ENCODE results near the gene RAB9A. TPM values are rescaled to one million over a fixed set of nuclear protein-coding genes. Genes with fewer than 3 reads are reported as not detected.
"Not testable (repeated sequence)": the region's sequence is repeated elsewhere in the genome, so short reads cannot be mapped to it uniquely, and the experiment has no call there.

The RAB9A gene
- total RNA-seq, 2 donors from 2014 or later, result 21.8 to 34.0 TPM

DNA sequence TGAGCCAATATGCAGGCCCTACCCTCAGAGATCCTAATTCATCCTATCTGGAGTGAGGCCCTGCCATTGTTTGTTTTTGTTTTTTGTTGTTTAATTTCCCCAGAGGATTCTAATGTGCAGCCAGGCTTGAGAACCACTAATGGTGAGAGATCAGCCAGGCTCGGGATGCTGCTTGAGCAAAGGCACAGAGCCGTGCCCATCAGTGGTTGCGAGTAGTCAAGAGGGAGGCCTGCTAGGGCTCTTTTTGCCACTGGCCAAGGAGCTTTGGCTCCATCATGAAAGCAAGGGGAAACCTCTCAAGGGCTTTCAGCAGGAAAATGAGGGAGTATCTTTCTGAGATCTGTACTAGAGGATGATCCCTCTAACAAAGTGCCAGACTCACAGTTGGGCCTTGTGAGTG, 33.3 kb upstream of the RAB9A start:
- Mint-ChIP-seq H3K36me3 (ENCODE audit: low read depth) (peaks cover 2% of the 10 kb centered on the region), H3K27me3 (no peaks in the 10 kb centered on the region), H3K27ac (peak overlapping the region; percentile 82), H3K4me1 (peaks cover 8% of the 10 kb centered on the region), H3K4me3 (no peak overlapping the region)
- ATAC-seq, result no peak
- H3K9me3 ChIP-seq (ENCODE audit: control insufficient read depth, low read length, poor library complexity, severe bottlenecking), result no peaks in the 10 kb centered on the region
- DNase-seq, result no peak

DNA sequence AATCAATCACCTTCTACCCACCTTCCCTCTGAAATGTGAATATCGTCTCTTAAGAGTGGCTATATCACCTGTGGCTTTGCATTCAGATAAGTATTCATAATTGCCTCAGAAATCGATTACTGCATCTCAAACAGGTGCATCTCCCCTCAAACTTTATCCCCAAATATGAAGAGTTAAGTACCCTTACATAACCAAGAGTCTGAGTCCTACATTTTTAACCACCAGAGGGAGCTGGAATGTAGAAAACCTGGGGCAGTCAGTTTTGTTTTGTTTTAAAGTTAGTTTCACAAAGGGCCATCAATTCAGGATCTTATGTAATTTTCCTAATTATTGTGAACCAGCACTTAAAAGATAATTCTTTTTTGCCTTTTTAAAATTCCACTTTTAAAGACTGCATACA, 30.3 kb upstream of the RAB9A start:
- Mint-ChIP-seq H3K27ac (peak overlapping the region; percentile 85), H3K4me3 (peak overlapping the region; percentile 36), H3K4me1 (peaks cover 8% of the 10 kb centered on the region), H3K27me3 (no peaks in the 10 kb centered on the region), H3K36me3 (ENCODE audit: low read depth) (peaks cover 2% of the 10 kb centered on the region)
- no peaks in the 10 kb centered on the region for H3K9me3 ChIP-seq (ENCODE audit: control insufficient read depth, low read length, poor library complexity, severe bottlenecking)
- DNase-seq, result no peak
- peak; percentile 57 for ATAC-seq

GRCh38 chrX:13659063-13659462, 29.9 kb upstream of the RAB9A start:
- Mint-ChIP-seq H3K4me3 (peak overlapping the region; percentile 36), H3K27ac (peak overlapping the region; percentile 85), H3K36me3 (ENCODE audit: low read depth) (peaks cover 2% of the 10 kb centered on the region), H3K4me1 (peaks cover 8% of the 10 kb centered on the region), H3K27me3 (no peaks in the 10 kb centered on the region)
- DNase-seq, result no peak
- ATAC-seq, result no peak
- no peaks in the 10 kb centered on the region for H3K9me3 ChIP-seq (ENCODE audit: control insufficient read depth, low read length, poor library complexity, severe bottlenecking)

DNA sequence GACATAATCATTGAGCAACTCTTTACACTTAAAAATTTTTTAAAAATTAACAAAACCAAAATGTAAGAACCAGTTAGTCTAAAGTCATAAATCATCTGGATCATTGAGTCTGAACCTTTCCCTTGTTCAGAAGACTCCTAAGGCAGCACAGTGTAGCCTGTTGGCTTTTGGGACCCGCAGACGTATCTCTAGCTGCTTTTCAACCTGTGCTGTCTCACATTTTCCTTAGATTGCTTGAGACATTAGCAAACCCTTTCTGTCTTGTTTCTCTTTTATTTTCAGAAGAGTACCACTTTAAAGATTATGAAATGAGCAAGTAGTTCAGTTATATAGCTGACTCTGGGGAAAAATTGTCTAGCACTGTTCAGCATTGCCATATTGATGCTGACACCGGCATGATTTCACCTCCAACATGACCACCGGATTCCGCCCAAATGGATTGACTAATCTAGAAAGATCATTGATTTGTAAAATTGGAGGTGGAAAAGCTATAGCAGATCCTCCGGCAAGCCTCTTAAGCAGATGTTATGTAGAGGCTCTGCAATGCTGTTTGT, 27.1 kb upstream of the RAB9A start:
- Mint-ChIP-seq H3K27ac (peak overlapping the region; percentile 85), H3K36me3 (ENCODE audit: low read depth) (peaks cover 2% of the 10 kb centered on the region), H3K4me1 (peaks cover 8% of the 10 kb centered on the region), H3K27me3 (no peaks in the 10 kb centered on the region), H3K4me3 (peak overlapping the region; percentile 63)
- no peaks in the 10 kb centered on the region for H3K9me3 ChIP-seq (ENCODE audit: control insufficient read depth, low read length, poor library complexity, severe bottlenecking)
- ATAC-seq (peak; percentile 45), DNase-seq (no peak)

DNA sequence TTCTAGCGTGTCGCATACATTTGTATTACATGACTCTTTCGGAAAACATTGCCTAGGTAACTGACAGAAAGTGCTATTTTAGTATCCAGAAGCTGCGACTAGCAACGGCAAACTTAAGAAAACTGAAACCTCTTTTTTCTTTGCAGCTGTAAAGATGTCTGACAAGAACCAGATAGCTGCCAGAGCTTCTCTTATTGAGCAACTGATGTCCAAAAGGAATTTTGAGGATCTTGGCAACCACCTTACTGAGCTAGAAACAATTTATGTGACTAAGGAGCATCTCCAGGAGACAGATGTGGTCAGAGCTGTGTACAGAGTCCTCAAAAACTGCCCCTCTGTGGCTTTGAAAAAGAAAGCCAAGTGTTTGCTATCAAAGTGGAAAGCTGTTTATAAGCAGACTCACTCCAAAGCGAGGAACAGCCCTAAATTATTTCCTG, 26.6 kb upstream of the RAB9A start:
- Mint-ChIP-seq H3K4me1 (peaks cover 8% of the 10 kb centered on the region), H3K36me3 (ENCODE audit: low read depth) (peaks cover 2% of the 10 kb centered on the region), H3K4me3 (peak overlapping the region; percentile 63), H3K27ac (peak overlapping the region; percentile 85), H3K27me3 (no peaks in the 10 kb centered on the region)
- ATAC-seq, result peak; percentile 35
- DNase-seq, result no peak
- H3K9me3 ChIP-seq (ENCODE audit: control insufficient read depth, low read length, poor library complexity, severe bottlenecking), result no peaks in the 10 kb centered on the region

- H3K4me1 Mint-ChIP-seq, result peaks cover 3% of the 10 kb centered on the region
- H3K27ac Mint-ChIP-seq, result no peak overlapping the region
- DNase-seq (no peak), ATAC-seq (no peak)
- H3K36me3 Mint-ChIP-seq (ENCODE audit: low read depth), result peaks cover 2% of the 10 kb centered on the region
- no peak overlapping the region for H3K4me3 Mint-ChIP-seq
- H3K9me3 ChIP-seq (ENCODE audit: control insufficient read depth, low read length, poor library complexity, severe bottlenecking), result no peaks in the 10 kb centered on the region
- H3K27me3 Mint-ChIP-seq, result no peaks in the 10 kb centered on the region
Measured at GRCh38 chrX:13664020-13664419, 24.9 kb upstream of the RAB9A start.

DNA sequence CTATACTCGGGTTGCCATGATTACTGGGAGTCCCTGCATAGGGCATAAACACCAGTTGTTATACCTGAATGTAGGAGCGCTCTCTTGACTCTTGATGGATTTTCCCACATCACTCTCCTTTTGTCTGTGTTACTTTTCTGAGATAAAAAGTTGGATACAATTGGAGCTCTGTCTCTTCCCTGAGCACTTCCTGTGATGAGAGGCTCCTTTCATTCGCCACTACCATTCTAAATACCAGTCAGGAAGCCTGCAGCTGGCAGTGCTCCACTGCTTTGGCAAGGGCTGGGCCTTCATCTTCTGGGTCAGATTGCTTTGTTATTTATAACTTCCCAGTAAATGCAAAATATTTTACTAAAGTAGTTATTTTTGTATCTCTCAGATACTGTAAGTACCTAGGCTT, 22.1 kb upstream of the RAB9A start:
- no peak overlapping the region for H3K4me3 Mint-ChIP-seq
- H3K27ac Mint-ChIP-seq, result no peak overlapping the region
- H3K9me3 ChIP-seq (ENCODE audit: control insufficient read depth, low read length, poor library complexity, severe bottlenecking), result no peaks in the 10 kb centered on the region
- H3K4me1 Mint-ChIP-seq, result peaks cover 5% of the 10 kb centered on the region
- ATAC-seq, result no peak
- H3K27me3 Mint-ChIP-seq, result no peaks in the 10 kb centered on the region
- peaks cover 5% of the 10 kb centered on the region for H3K36me3 Mint-ChIP-seq (ENCODE audit: low read depth)
- no peak for DNase-seq

- H3K4me1 Mint-ChIP-seq, result peaks cover 2% of the 10 kb centered on the region
- H3K36me3 Mint-ChIP-seq (ENCODE audit: low read depth), result peaks cover 5% of the 10 kb centered on the region
- no peak overlapping the region for H3K27ac Mint-ChIP-seq
Measured at GRCh38 chrX:13667919-13668318, 21.0 kb upstream of the RAB9A start.

GRCh38 chrX:13669246-13669737, 19.6 kb upstream of the RAB9A start:
- no peaks in the 10 kb centered on the region for H3K27me3 Mint-ChIP-seq
- peak overlapping the region; percentile 92 for H3K27ac Mint-ChIP-seq
- peaks cover 5% of the 10 kb centered on the region for H3K36me3 Mint-ChIP-seq (ENCODE audit: low read depth)
- H3K9me3 ChIP-seq (ENCODE audit: control insufficient read depth, low read length, poor library complexity, severe bottlenecking), result no peaks in the 10 kb centered on the region
- peak in 2 of 3 donors; percentile 17 to 39 for DNase-seq
- peak overlapping the region; percentile 28 for H3K4me3 Mint-ChIP-seq
- peak; percentile 93 for ATAC-seq
- peaks cover 2% of the 10 kb centered on the region for H3K4me1 Mint-ChIP-seq

More at GRCh38 chrX:13667919-13668318, 21.0 kb upstream of the RAB9A start:
- DNase-seq, result no peak
- H3K4me3 Mint-ChIP-seq, result no peak overlapping the region
- no peak for ATAC-seq
- H3K9me3 ChIP-seq (ENCODE audit: control insufficient read depth, low read length, poor library complexity, severe bottlenecking), result no peaks in the 10 kb centered on the region
- H3K27me3 Mint-ChIP-seq, result no peaks in the 10 kb centered on the region

GRCh38 chrX:13669755-13670154, 19.2 kb upstream of the RAB9A start:
- not testable (repeated sequence) for DNase-seq; H3K4me3 Mint-ChIP-seq; ATAC-seq; H3K9me3 ChIP-seq (ENCODE audit: control insufficient read depth, low read length, poor library complexity, severe bottlenecking); H3K36me3 Mint-ChIP-seq (ENCODE audit: low read depth); H3K27me3 Mint-ChIP-seq; H3K4me1 Mint-ChIP-seq
- peak overlapping the region; percentile 92 for H3K27ac Mint-ChIP-seq

- no peak for DNase-seq
- Mint-ChIP-seq H3K4me3 (no peak overlapping the region), H3K27ac (peak overlapping the region; percentile 92), H3K4me1 (peaks cover 2% of the 10 kb centered on the region), H3K36me3 (ENCODE audit: low read depth) (peaks cover 5% of the 10 kb centered on the region), H3K27me3 (no peaks in the 10 kb centered on the region)
- ATAC-seq, result no peak
- no peaks in the 10 kb centered on the region for H3K9me3 ChIP-seq (ENCODE audit: control insufficient read depth, low read length, poor library complexity, severe bottlenecking)
Measured at GRCh38 chrX:13670197-13670596, 18.7 kb upstream of the RAB9A start.

- Mint-ChIP-seq H3K36me3 (ENCODE audit: low read depth) (peaks cover 5% of the 10 kb centered on the region), H3K27me3 (no peaks in the 10 kb centered on the region), H3K4me3 (no peak overlapping the region), H3K4me1 (peaks cover 2% of the 10 kb centered on the region), H3K27ac (no peak overlapping the region)
- no peaks in the 10 kb centered on the region for H3K9me3 ChIP-seq (ENCODE audit: control insufficient read depth, low read length, poor library complexity, severe bottlenecking)
- DNase-seq (no peak), ATAC-seq (no peak)
Measured at GRCh38 chrX:13673016-13673415, 15.9 kb upstream of the RAB9A start.

GRCh38 chrX:13676885-13677284, 12.0 kb upstream of the RAB9A start:
- DNase-seq (no peak), ATAC-seq (no peak)
- Mint-ChIP-seq H3K36me3 (ENCODE audit: low read depth) (no peaks in the 10 kb centered on the region), H3K27ac (no peak overlapping the region), H3K4me3 (no peak overlapping the region), H3K4me1 (peaks cover 4% of the 10 kb centered on the region), H3K27me3 (no peaks in the 10 kb centered on the region)
- no peaks in the 10 kb centered on the region for H3K9me3 ChIP-seq (ENCODE audit: control insufficient read depth, low read length, poor library complexity, severe bottlenecking)

DNA sequence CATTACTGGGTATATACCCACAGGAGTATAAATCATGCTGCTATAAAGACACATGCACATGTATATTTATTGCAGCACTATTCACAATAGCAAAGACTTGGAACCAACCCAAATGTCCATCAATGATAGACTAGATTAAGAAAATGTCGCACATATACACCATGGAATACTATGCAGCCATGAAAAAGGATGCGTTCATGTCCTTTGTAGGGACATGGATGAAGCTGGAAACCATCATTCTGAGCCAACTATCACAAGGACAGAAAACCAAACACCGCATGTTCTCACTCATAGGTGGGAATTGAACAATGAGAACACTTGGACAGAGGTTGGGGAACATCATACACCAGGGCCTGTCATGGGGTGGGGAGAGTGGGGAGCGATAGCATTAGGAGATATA, 9.2 kb upstream of the RAB9A start:
- DNase-seq; H3K27ac Mint-ChIP-seq; H3K27me3 Mint-ChIP-seq; H3K9me3 ChIP-seq (ENCODE audit: control insufficient read depth, low read length, poor library complexity, severe bottlenecking); ATAC-seq; H3K4me1 Mint-ChIP-seq; H3K4me3 Mint-ChIP-seq; H3K36me3 Mint-ChIP-seq (ENCODE audit: low read depth): not testable (repeated sequence)
